GM12878 (cell line): Measurements from ENCODE around the gene NFYA. TPM values are rescaled to one million over a fixed set of nuclear protein-coding genes. Genes with fewer than 3 reads are reported as not detected.

ENCODE experiments used
- CBX3 ChIP-seq: fragments of 200-600 bp; sonication (generic); IDR thresholded peaks from 2 replicates; pipeline ENCODE4 v1.6.1; 2016; ENCODE audit warnings: low read depth, borderline replicate concordance
- E4F1 ChIP-seq: fragments of 450-650 bp; IDR thresholded peaks from 2 replicates; pipeline ENCODE4 v1.6.1; 2018; ENCODE audit warnings: borderline replicate concordance, mild to moderate bottlenecking; ENCODE audit not compliant: partially characterized antibody
- IRF5 ChIP-seq: fragments of 450-650 bp; IDR thresholded peaks from 2 replicates; pipeline ENCODE4 v1.6.1; 2017; ENCODE audit warnings: borderline replicate concordance
- ZBTB33 ChIP-seq: fragments of 450-650 bp; IDR thresholded peaks from 2 replicates; pipeline ENCODE4 v1.6.1; 2017; ENCODE audit warnings: mild to moderate bottlenecking
- polyA plus RNA-seq, 11 experiments: library from polyadenylated mRNA; depleted of rRNA in 4 of 11; unstranded in 6 of 11; stranded (reverse) in 5 of 11; fragments of >200 nt; fragmentation: Nextera tagmentation in 4 of 11; fragmentation: Illumina TruSeq in 1 of 11; extraction: Ambion mirVana in 4 of 11; extraction: Trizol in 1 of 11; gene quantifications; 1 replicate in 1 of 11; 2 replicates in 10 of 11; pipeline versions ENCODE4 v1.2.1 to v1.2.3, GENCODE V29; 2011 to 2016; ENCODE audit warnings: inconsistent platforms in 2 of 11, missing spikeins in 2 of 11, low read depth in 1 of 11
- total RNA-seq, 4 experiments: library from RNA; depleted of rRNA in 3 of 4; stranded (reverse); fragments of >200 nt in 3 of 4; fragmentation: Illumina TruSeq in 1 of 4; extraction: Trizol in 1 of 4; gene quantifications; 2 replicates each; pipeline versions ENCODE4 v1.2.1 to v1.2.3, GENCODE V29; 2013 to 2021

The NFYA gene
- total and polyA plus RNA-seq, 10 of the 15 experiments (the other 5 are each of a cell fraction or from before 2014, with no cell fraction given): 6.4 to 36.5 (median 19.1) TPM

- no peak for TF ChIP-seq E4F1
- no peak for TF ChIP-seq CBX3
- TF ChIP-seq ZBTB33: no peak
- TF ChIP-seq IRF5: no peak
These were observed 1.3 kb upstream of the NFYA start (continued) for GRCh38 chr6:41071501-41071922.
